H1 (cell line): ENCODE data around the gene INHBC. TPM values are rescaled to one million over a fixed set of nuclear protein-coding genes. Genes with fewer than 3 reads are reported as not detected.

Experiments
- CTCF ChIA-PET: fragments of 300-600 bp; sonication (Branson Sonifier 250); formaldehyde crosslinking; loops from one replicate; lab custom pipeline; 2021; ENCODE audit not compliant: partially characterized antibody; lab: Charles Lee
- POLR2A ChIA-PET: fragments of 300-600 bp; sonication (Branson Sonifier 250); formaldehyde crosslinking; loops from one replicate; lab custom pipeline; 2021; ENCODE audit warnings: inconsistent platforms; ENCODE audit not compliant: partially characterized antibody; lab: Charles Lee
- DNase-seq, 2 experiments: peaks; one replicate each; pipeline versions ENCODE4 v3.0.0 to v3.0.0-alpha.2; 2010 to 2022; ENCODE audit warnings: low spot score in 2 of 2, low read depth in 1 of 2, mixed read lengths in 1 of 2
- FAIRE-seq: peaks from 2 replicates; lab custom pipeline; 2011; peaks lifted over from hg19 to GRCh38; lab: Jason Lieb, UNC
- H2AFZ ChIP-seq: 2 replicates; pipeline ENCODE4 v1.8.1; 2012; ENCODE audit warnings: low read length, inconsistent platforms
- H2AK5ac ChIP-seq: 2 replicates; pipeline ENCODE4 v1.6.1; 2013; ENCODE audit warnings: low read depth, low read length
- H2BK120ac ChIP-seq: replicated peaks from 2 replicates; pipeline ENCODE3; 2013; ENCODE audit warnings: low read depth, low read length, inconsistent platforms
- H2BK12ac ChIP-seq: 2 replicates; pipeline ENCODE4 v1.6.1; 2013; ENCODE audit warnings: low read depth, low read length
- H2BK15ac ChIP-seq: 2 replicates; pipeline ENCODE4 v1.6.1; 2013; ENCODE audit warnings: low read length
- H2BK20ac ChIP-seq: 2 replicates; pipeline ENCODE4 v1.6.1; 2013; ENCODE audit warnings: low read length
- H2BK5ac ChIP-seq: 2 replicates; pipeline ENCODE4 v1.6.1; 2013; ENCODE audit warnings: low read depth, low read length
- H3K14ac ChIP-seq: 2 replicates; pipeline ENCODE4 v1.6.1; 2013; ENCODE audit warnings: inconsistent platforms; ENCODE audit not compliant: insufficient read length
- H3K18ac ChIP-seq: 2 replicates; pipeline ENCODE4 v1.6.1; 2013; ENCODE audit warnings: low read length; ENCODE audit errors: extremely low read depth
- H3K23ac ChIP-seq: 2 replicates; pipeline ENCODE4 v1.6.1; 2013; ENCODE audit warnings: inconsistent platforms; ENCODE audit not compliant: insufficient read length
- H3K23me2 ChIP-seq: 2 replicates; pipeline ENCODE4 v1.6.1; 2013; ENCODE audit warnings: low read depth, low read length
- H3K27ac ChIP-seq: 2 replicates; pipeline ENCODE4 v1.6.1; 2011; ENCODE audit warnings: low read depth, low read length, inconsistent platforms
- H3K27me3 ChIP-seq, 4 experiments: replicated peaks in 1 of 4; 1 replicate in 1 of 4; 2 replicates in 3 of 4; pipeline versions ENCODE4 v1.6.1 to v1.8.1; 2011 to 2013; ENCODE audit warnings: low read length in 3 of 4, mild to moderate bottlenecking in 3 of 4, inconsistent platforms in 2 of 4, mixed read lengths in 2 of 4, moderate library complexity in 1 of 4; ENCODE audit not compliant: control insufficient read depth in 3 of 4, insufficient read depth in 3 of 4; ENCODE audit errors: extremely low read depth in 1 of 4
- H3K36me3 ChIP-seq, 4 experiments: 2 replicates each; pipeline versions ENCODE4 v1.6.1 to v1.8.1; 2011 to 2013; ENCODE audit warnings: mild to moderate bottlenecking in 4 of 4, low read length in 3 of 4, moderate library complexity in 2 of 4, control low read depth in 1 of 4, inconsistent platforms in 1 of 4; ENCODE audit not compliant: insufficient read depth in 4 of 4, control insufficient read depth in 2 of 4
- H3K4ac ChIP-seq: replicated peaks from 2 replicates; pipeline ENCODE3; 2013; ENCODE audit warnings: low read length, low read depth, mixed read lengths, inconsistent platforms; ENCODE audit not compliant: insufficient read length
- H3K4me1 ChIP-seq, 4 experiments: replicated peaks in 1 of 4; 1 replicate in 1 of 4; 2 replicates in 3 of 4; pipeline versions ENCODE4 v1.6.1 to v1.8.1; 2011 to 2013; ENCODE audit warnings: low read length in 3 of 4, inconsistent platforms in 2 of 4, mixed read lengths in 1 of 4; ENCODE audit not compliant: insufficient read depth in 4 of 4, control insufficient read depth in 3 of 4
- H3K4me2 ChIP-seq, 2 experiments: 2 replicates each; pipeline versions ENCODE4 v1.6.1 to v1.8.1; 2011 to 2013; ENCODE audit warnings: low read depth in 2 of 2, low read length in 2 of 2, control low read depth in 1 of 2, inconsistent platforms in 1 of 2, mild to moderate bottlenecking in 1 of 2; ENCODE audit not compliant: insufficient read depth in 1 of 2
- H3K4me3 ChIP-seq, 4 experiments: fragments of 200-600, 300-600 bp in 1 of 4; sonication (generic), shearing (Covaris generic), sonication (Bioruptor Twin) in 1 of 4; 2 replicates each; pipeline versions ENCODE4 v1.5.1 to v1.8.1; 2011 to 2016; ENCODE audit warnings: low read length in 4 of 4, low read depth in 3 of 4, control low read depth in 2 of 4, inconsistent platforms in 2 of 4, mild to moderate bottlenecking in 2 of 4, mixed read lengths in 1 of 4, moderate library complexity in 1 of 4; ENCODE audit not compliant: insufficient read depth in 2 of 4; ENCODE audit errors: extremely low read depth in 1 of 4
- H3K56ac ChIP-seq: replicated peaks from 2 replicates; pipeline ENCODE3; 2013; ENCODE audit warnings: low read depth, mild to moderate bottlenecking, mixed read lengths, low read length, inconsistent platforms; ENCODE audit not compliant: insufficient read length
- H3K79me1 ChIP-seq: 2 replicates; pipeline ENCODE4 v1.6.1; 2013; ENCODE audit warnings: low read depth, low read length, control low read depth
- H3K79me2 ChIP-seq, 2 experiments: 2 replicates each; pipeline versions ENCODE4 v1.6.1 to v1.8.1; 2012 to 2013; ENCODE audit warnings: low read length in 2 of 2, mild to moderate bottlenecking in 2 of 2, inconsistent platforms in 1 of 2; ENCODE audit not compliant: insufficient read depth in 2 of 2, control insufficient read depth in 1 of 2
- H3K9ac ChIP-seq, 4 experiments: replicated peaks in 1 of 4; 1 replicate in 1 of 4; 2 replicates in 3 of 4; pipeline versions ENCODE4 v1.6.1 to v1.8.1; 2011 to 2013; ENCODE audit warnings: low read depth in 3 of 4, low read length in 3 of 4, control low read depth in 2 of 4, mild to moderate bottlenecking in 2 of 4, moderate library complexity in 2 of 4, inconsistent platforms in 1 of 4; ENCODE audit errors: extremely low read depth in 1 of 4
- H3K9me3 ChIP-seq, 2 experiments: 2 replicates each; pipeline versions ENCODE4 v1.6.1 to v1.8.1; 2012 to 2013; ENCODE audit warnings: mild to moderate bottlenecking in 2 of 2, moderate library complexity in 2 of 2, control low read depth in 1 of 2, inconsistent platforms in 1 of 2, low read depth in 1 of 2, low read length in 1 of 2, mixed read lengths in 1 of 2; ENCODE audit not compliant: insufficient read depth in 2 of 2
- H4K20me1 ChIP-seq, 2 experiments: replicated peaks in 1 of 2; 2 replicates each; pipeline versions ENCODE3 to v1.8.1; 2011 to 2013; ENCODE audit warnings: inconsistent platforms in 2 of 2, low read length in 2 of 2, mild to moderate bottlenecking in 1 of 2; ENCODE audit not compliant: insufficient read depth in 2 of 2, control insufficient read depth in 1 of 2
- H4K5ac ChIP-seq: 2 replicates; pipeline ENCODE4 v1.6.1; 2013; ENCODE audit warnings: low read length, low read depth, mixed read lengths, inconsistent platforms; ENCODE audit not compliant: insufficient read length
- H4K8ac ChIP-seq: 2 replicates; pipeline ENCODE4 v1.8.0; 2013; ENCODE audit warnings: mild to moderate bottlenecking, moderate library complexity, low read length, inconsistent platforms; ENCODE audit not compliant: insufficient read depth; ENCODE audit errors: extremely low read depth
- H4K91ac ChIP-seq: replicated peaks from 2 replicates; pipeline ENCODE3; 2013; ENCODE audit warnings: low read length, mixed read lengths, inconsistent platforms; ENCODE audit not compliant: insufficient read length
- BRCA1 ChIP-seq: IDR thresholded peaks from 2 replicates; pipeline ENCODE4 v1.6.1; 2012; ENCODE audit warnings: low read depth, low read length, improper control_type of control experiment
- CBX5 ChIP-seq: fragments of 300-800, 300-1000 bp; sonication (generic); IDR thresholded peaks from 2 replicates; pipeline ENCODE4 v1.7.1; 2016; ENCODE audit warnings: antibody characterized with exemption, low read length, low read depth
- EZH2 ChIP-seq: fragments of 200-600 bp; sonication (generic); IDR thresholded peaks from 2 replicates; pipeline ENCODE4 v1.7.1; 2012; ENCODE audit warnings: low read depth, mild to moderate bottlenecking, moderate library complexity, low read length, inconsistent platforms; ENCODE audit not compliant: severe bottlenecking
- FOSL1 ChIP-seq: IDR thresholded peaks from 2 replicates; pipeline ENCODE4 v1.6.1; 2011; ENCODE audit warnings: mild to moderate bottlenecking, low read depth, low read length, moderate library complexity; ENCODE audit not compliant: insufficient read depth
- GABPA ChIP-seq: IDR thresholded peaks from 2 replicates; pipeline ENCODE4 v1.6.1; 2011; ENCODE audit warnings: mild to moderate bottlenecking, low read length, moderate library complexity, borderline replicate concordance; ENCODE audit not compliant: insufficient read depth
- JUND ChIP-seq: IDR thresholded peaks from 2 replicates; pipeline ENCODE4 v1.6.1; 2011; ENCODE audit warnings: mild to moderate bottlenecking, improper control_type of control experiment, low read length
- KDM5A ChIP-seq: fragments of 200-600 bp; IDR thresholded peaks from 2 replicates; pipeline ENCODE4 v1.7.1; 2012; ENCODE audit warnings: mild to moderate bottlenecking, low read length, inconsistent platforms, mixed read lengths
- MAFK ChIP-seq: IDR thresholded peaks from 2 replicates; pipeline ENCODE4 v1.6.1; 2012; ENCODE audit warnings: low read depth, mild to moderate bottlenecking, improper control_type of control experiment, low read length
- MAX ChIP-seq: IDR thresholded peaks from 2 replicates; pipeline ENCODE4 v1.6.1; 2012; ENCODE audit warnings: inconsistent platforms
- PHF8 ChIP-seq: fragments of 200-600 bp; sonication (generic); conservative IDR thresholded peaks from 2 replicates; pipeline ENCODE4 v1.7.1; 2012; ENCODE audit warnings: low read depth, mild to moderate bottlenecking, inconsistent platforms, low read length, moderate library complexity
- SP4 ChIP-seq: IDR thresholded peaks from 2 replicates; pipeline ENCODE4 v1.6.1; 2012; ENCODE audit warnings: low read length, inconsistent platforms
- TAF1 ChIP-seq: IDR thresholded peaks from 2 replicates; pipeline ENCODE4 v1.6.1; 2011; ENCODE audit warnings: mild to moderate bottlenecking, low read depth, low read length
- TEAD4 ChIP-seq: IDR thresholded peaks from 2 replicates; pipeline ENCODE4 v1.6.1; 2012; ENCODE audit warnings: low read depth, low read length, inconsistent platforms, mixed read lengths
- WGBS, 2 experiments: shearing (Covaris generic) in 1 of 2; methylation state at CpG; one replicate each; pipeline versions ENCODE4 v1.1.6 to v1.1.7; 2013 to 2015; ENCODE audit warnings: low lambda C conversion rate in 2 of 2, mixed read lengths in 2 of 2, inconsistent platforms in 1 of 2, low coverage in 1 of 2, missing lambda C conversion rate in 1 of 2; ENCODE audit not compliant: insufficient replicate concordance in 2 of 2, insufficient coverage in 1 of 2, insufficient read length in 1 of 2; ENCODE audit errors: extremely low coverage in 1 of 2, missing lambda C conversion rate in 1 of 2; 5-methylcytosine and 5-hydroxymethylcytosine counted together
- polyA plus RNA-seq, 7 experiments: library from polyadenylated mRNA; depleted of rRNA in 3 of 7; stranded (reverse) in 5 of 7; unstranded in 2 of 7; fragments of >200 nt in 5 of 7; fragments of 200-250 nt in 2 of 7; gene quantifications; 1 replicate in 5 of 7; 2 replicates in 1 of 7; 4 replicates in 1 of 7; pipeline versions ENCODE4 v1.2.1 to v1.2.3, GENCODE V29; 2011 to 2013; ENCODE audit warnings: missing spikeins in 2 of 7, mixed read lengths in 2 of 7
- total RNA-seq: library from RNA; stranded (reverse); fragmentation: NEBNext Ultra II Directional; extraction: Animal tissue kit (Norgen Biotek cat#: 25700); gene quantifications from 2 replicates; pipeline ENCODE4 v1.2.1, GENCODE V29; 2021

The INHBC gene
- total and polyA plus RNA-seq, 2 of the 8 experiments (the other 6 are each of a cell fraction or from before 2014, with no cell fraction given), result 0.15 TPM; not detected in 1

GRCh38 chr12:57448669-57449068 lies 14.1 kb downstream of the INHBC start:
- Histone ChIP-seq H2BK5ac (no peak overlapping the region), H3K23me2 (no peaks in the 10 kb centered on the region), H3K23ac (no peak overlapping the region), H4K8ac (no peak overlapping the region), H2BK12ac (no peak overlapping the region), H4K5ac (no peak overlapping the region), H2BK15ac (no peak overlapping the region), H3K56ac (no peak overlapping the region), H3K4me3 (no peak overlapping the region), H3K27me3 (no peaks in the 10 kb centered on the region), H3K79me2 (no peaks in the 10 kb centered on the region), H3K4ac (no peak overlapping the region), H2BK120ac (no peak overlapping the region), H4K91ac (no peak overlapping the region), H3K9ac (no peak overlapping the region), H3K4me2 (no peak overlapping the region), H3K36me3 (no peaks in the 10 kb centered on the region), H2BK20ac (no peak overlapping the region), H3K18ac (no peak overlapping the region), H3K4me1 (peaks cover 0 to 4% (median 0%) of the 10 kb centered on the region in 4 experiments; a peak in 4 of 7 replicates), H3K14ac (no peak overlapping the region), H3K79me1 (no peaks in the 10 kb centered on the region), H3K9me3 (no peaks in the 10 kb centered on the region), H4K20me1 (no peaks in the 10 kb centered on the region)
- DNase-seq, result no peak
- FAIRE-seq, result no peak
- ChIA-PET CTCF (interaction anchor here (0.7 to 18.5 kb wide), 6 partner anchors 10 to 205 kb away, joined by 3 to 478 read pairs (median 168); partner anchors contain the start of genes ARHGAP9, INHBC, MARS1 and STAC3), POLR2A (interaction anchor here (0.8 to 11.2 kb wide), 2 partner anchors 16 to 148 kb away, joined by 3 to 168 read pairs; partner anchors contain the start of genes INHBC and R3HDM2)
- WGBS, 2 experiments, result 88% methylated on average over 2 of the region's 2 CpGs; no CpG with 5 or more reads in 1 of the 2 experiments
- TF ChIP-seq MAFK, result no peak
- no peak for TF ChIP-seq CBX5
- TF ChIP-seq TAF1, result no peak
- no peak for TF ChIP-seq EZH2
- TF ChIP-seq JUND, result no peak
- no peak for TF ChIP-seq PHF8
- no peak for TF ChIP-seq FOSL1
- TF ChIP-seq BRCA1, result no peak
- TF ChIP-seq KDM5A, result no peak
- no peak for TF ChIP-seq TEAD4
- no peak for TF ChIP-seq MAX
- no peak for TF ChIP-seq SP4
- no peak for TF ChIP-seq GABPA
- TF ChIP-seq, all 59 proteins: peak for 0
- no peak overlapping the region for H3K27ac ChIP-seq
- no peak overlapping the region for H2AK5ac ChIP-seq
- H2AFZ ChIP-seq, result no peak overlapping the region
